ENCODE measurements around the gene NOL3. TPM values are rescaled to one million over a fixed set of nuclear protein-coding genes. Genes with fewer than 3 reads are reported as not detected.

The NOL3 gene
- polyA plus RNA-seq, 1 of the 3 experiments (the other 2 are of a cell fraction), result 34.1 TPM

DNA sequence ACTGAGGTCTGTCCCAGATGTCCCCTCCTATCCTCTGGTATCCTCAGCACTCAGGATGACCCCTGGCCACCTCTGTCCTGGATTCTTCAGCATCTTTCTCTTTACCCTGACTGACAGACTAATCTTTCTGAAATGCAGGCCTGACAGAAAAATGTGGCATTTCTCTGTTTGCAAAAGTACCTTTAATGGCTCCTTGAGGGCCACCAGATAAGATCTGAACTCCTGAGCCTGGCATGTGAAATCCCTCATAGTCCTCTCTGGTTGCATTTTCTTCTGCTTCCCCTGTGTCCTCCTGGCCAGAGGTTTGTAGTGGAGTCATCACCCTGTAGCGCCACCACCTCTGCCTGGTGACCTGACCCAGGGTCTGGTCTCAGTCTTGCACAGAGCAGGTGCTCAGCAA lies 26.5 kb downstream of the NOL3 start (continued):
- TF ChIP-seq, protein P1, sequence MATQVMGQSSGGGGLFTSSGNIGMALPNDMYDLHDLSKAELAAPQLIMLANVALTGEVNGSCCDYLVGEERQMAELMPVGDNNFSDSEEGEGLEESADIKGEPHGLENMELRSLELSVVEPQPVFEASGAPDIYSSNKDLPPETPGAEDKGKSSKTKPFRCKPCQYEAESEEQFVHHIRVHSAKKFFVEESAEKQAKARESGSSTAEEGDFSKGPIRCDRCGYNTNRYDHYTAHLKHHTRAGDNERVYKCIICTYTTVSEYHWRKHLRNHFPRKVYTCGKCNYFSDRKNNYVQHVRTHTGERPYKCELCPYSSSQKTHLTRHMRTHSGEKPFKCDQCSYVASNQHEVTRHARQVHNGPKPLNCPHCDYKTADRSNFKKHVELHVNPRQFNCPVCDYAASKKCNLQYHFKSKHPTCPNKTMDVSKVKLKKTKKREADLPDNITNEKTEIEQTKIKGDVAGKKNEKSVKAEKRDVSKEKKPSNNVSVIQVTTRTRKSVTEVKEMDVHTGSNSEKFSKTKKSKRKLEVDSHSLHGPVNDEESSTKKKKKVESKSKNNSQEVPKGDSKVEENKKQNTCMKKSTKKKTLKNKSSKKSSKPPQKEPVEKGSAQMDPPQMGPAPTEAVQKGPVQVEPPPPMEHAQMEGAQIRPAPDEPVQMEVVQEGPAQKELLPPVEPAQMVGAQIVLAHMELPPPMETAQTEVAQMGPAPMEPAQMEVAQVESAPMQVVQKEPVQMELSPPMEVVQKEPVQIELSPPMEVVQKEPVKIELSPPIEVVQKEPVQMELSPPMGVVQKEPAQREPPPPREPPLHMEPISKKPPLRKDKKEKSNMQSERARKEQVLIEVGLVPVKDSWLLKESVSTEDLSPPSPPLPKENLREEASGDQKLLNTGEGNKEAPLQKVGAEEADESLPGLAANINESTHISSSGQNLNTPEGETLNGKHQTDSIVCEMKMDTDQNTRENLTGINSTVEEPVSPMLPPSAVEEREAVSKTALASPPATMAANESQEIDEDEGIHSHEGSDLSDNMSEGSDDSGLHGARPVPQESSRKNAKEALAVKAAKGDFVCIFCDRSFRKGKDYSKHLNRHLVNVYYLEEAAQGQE (IDR thresholded peaks at IDR 0.05; ENCODE audit: low read depth, low read length), result no peak

DNA sequence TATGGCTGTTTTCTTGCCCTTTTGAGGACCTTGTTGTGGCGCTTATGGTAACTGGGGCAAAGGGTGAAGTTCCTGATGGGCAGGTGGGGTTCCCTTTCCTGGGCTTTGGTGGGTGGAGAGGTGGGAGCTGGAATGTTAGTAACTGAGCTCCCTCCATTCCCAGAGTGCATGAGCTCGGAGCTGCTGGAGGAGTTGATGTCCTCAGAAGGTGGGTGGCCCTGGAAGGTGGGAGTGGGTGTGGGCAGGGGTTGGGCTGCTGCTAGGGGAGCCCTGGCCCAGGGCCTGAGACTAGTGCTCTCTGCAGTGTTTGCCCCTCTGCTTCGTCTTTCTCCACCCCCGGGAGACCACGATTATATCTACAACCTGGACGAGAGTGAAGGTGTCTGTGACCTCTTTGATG lies 27.4 kb downstream of the NOL3 start:
- TF ChIP-seq RXRA (IDR thresholded peaks at IDR 0.05; ENCODE audit: borderline replicate concordance, low read depth) (no peak), RCOR1 (IDR thresholded peaks at IDR 0.05; ENCODE audit: low read length) (no peak), TEAD4 (IDR thresholded peaks at IDR 0.05; ENCODE audit: borderline replicate concordance, insufficient read depth) (no peak), NFIC (IDR thresholded peaks at IDR 0.05; ENCODE audit: borderline replicate concordance) (no peak), RAD21 (IDR thresholded peaks at IDR 0.05; ENCODE audit: low read length) (no peak), MEF2A (IDR thresholded peaks at IDR 0.05; ENCODE audit: borderline replicate concordance, low read depth) (no peak), GATA2 (CRISPR knock-in tag; IDR thresholded peaks at IDR 0.05) (no peak), MXI1 (IDR thresholded peaks at IDR 0.05; ENCODE audit: low read depth, low read length) (no peak)
- TF ChIP-seq, protein P2, sequence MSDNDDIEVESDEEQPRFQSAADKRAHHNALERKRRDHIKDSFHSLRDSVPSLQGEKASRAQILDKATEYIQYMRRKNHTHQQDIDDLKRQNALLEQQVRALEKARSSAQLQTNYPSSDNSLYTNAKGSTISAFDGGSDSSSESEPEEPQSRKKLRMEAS (IDR thresholded peaks at IDR 0.05; ENCODE audit: low read depth), result no peak
- TF ChIP-seq, protein P3, sequence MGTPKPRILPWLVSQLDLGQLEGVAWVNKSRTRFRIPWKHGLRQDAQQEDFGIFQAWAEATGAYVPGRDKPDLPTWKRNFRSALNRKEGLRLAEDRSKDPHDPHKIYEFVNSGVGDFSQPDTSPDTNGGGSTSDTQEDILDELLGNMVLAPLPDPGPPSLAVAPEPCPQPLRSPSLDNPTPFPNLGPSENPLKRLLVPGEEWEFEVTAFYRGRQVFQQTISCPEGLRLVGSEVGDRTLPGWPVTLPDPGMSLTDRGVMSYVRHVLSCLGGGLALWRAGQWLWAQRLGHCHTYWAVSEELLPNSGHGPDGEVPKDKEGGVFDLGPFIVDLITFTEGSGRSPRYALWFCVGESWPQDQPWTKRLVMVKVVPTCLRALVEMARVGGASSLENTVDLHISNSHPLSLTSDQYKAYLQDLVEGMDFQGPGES (IDR thresholded peaks at IDR 0.05; ENCODE audit: low read depth, low read length), result no peak
- TF ChIP-seq, protein P4, sequence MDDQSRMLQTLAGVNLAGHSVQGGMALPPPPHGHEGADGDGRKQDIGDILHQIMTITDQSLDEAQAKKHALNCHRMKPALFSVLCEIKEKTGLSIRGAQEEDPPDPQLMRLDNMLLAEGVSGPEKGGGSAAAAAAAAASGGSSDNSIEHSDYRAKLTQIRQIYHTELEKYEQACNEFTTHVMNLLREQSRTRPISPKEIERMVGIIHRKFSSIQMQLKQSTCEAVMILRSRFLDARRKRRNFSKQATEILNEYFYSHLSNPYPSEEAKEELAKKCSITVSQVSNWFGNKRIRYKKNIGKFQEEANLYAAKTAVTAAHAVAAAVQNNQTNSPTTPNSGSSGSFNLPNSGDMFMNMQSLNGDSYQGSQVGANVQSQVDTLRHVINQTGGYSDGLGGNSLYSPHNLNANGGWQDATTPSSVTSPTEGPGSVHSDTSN (IDR thresholded peaks at IDR 0.05), result no peak
- no peaks in the 10 kb centered on the region for H3K9me3 ChIP-seq
- H3F3A ChIP-seq (replicated peaks; ENCODE audit: insufficient read depth), result peaks cover 31% of the 10 kb centered on the region
- H3K4me3 ChIP-seq (ENCODE audit: low read depth in 2 of 2, low read length in 1 of 2), result no peak overlapping the region
- CTCF ChIA-PET, result interaction anchor here (1.1 to 2.5 kb wide), 14 partner anchors 8 to 244 kb away, joined by 3 to 8 read pairs (median 4); partner anchors contain the start of genes B3GNT9, CES3, EXOC3L1 and KCTD19
- no peak overlapping the region; a peak in 1 of 4 replicates for H3K27ac ChIP-seq (ENCODE audit: low read depth in 2 of 2, low read length in 1 of 2)
- peaks cover 40% of the 10 kb centered on the region for H3K79me2 ChIP-seq (ENCODE audit: insufficient read depth)
- peaks cover 16% of the 10 kb centered on the region for H4K20me1 ChIP-seq (ENCODE audit: insufficient read depth)
- H2AFZ ChIP-seq (ENCODE audit: low read depth), result no peak overlapping the region
- peaks cover 8 to 19% of the 10 kb centered on the region in 2 experiments; a peak in 3 of 4 replicates for H3K4me1 ChIP-seq (ENCODE audit: control insufficient read depth in 1 of 2, insufficient read depth in 2 of 2, low read depth in 1 of 2, low read length in 1 of 2)
- no peak overlapping the region for H3K9ac ChIP-seq
- DNase-seq, result no peak
- no peak overlapping the region for H3K4me2 ChIP-seq
- H3K27me3 ChIP-seq (ENCODE audit: insufficient read depth), result no peaks in the 10 kb centered on the region
- peaks cover 34 to 83% of the 10 kb centered on the region in 2 experiments for H3K36me3 ChIP-seq (replicated peaks in 1 of 2; ENCODE audit: control insufficient read depth in 1 of 2, insufficient read depth in 2 of 2, low read length in 1 of 2)
- POLR2A ChIA-PET, result interaction anchor here (0.6 to 1.7 kb wide), 7 partner anchors 9 to 236 kb away, joined by 3 to 8 read pairs (median 4); partner anchors contain the start of gene SLC9A5
- WGBS (ENCODE audit: low lambda C conversion rate), result 87% methylated on average over 6 of the region's 6 CpGs
- H3K9me2 ChIP-seq, result no peaks in the 10 kb centered on the region
